Activated T-cell treated with anti-CD3 and anti-CD28 coated beads for 48 hours (primary cell): ENCODE results near the gene ATE1.
"Not testable (repeated sequence)": the region's sequence is repeated elsewhere in the genome, so short reads cannot be mapped to it uniquely, and the experiment has no call there.

Experiments used
- DNase-seq: peaks from one replicate; pipeline ENCODE4 v3.0.0-alpha.2; 2020; ENCODE audit warnings: low read depth

The ATE1 gene

GRCh38 chr10:121930268-121931085 is 2.6 kb upstream of the ATE1 start:
- DNase-seq: not testable (repeated sequence)

GRCh38 chr10:121929585-121930267 is 1.9 kb upstream of the ATE1 start:
- DNase-seq: not testable (repeated sequence)

GRCh38 chr10:121928528-121928884 is 675 bp upstream of the ATE1 start:
- no peak for DNase-seq

- peak; percentile 29 for DNase-seq
Measured at GRCh38 chr10:121927318-121927840, 452 bp downstream of the ATE1 start.

- no peak for DNase-seq
Measured at GRCh38 chr10:121926671-121927317, 1.0 kb downstream of the ATE1 start.

- no peak for DNase-seq
Measured at GRCh38 chr10:121926157-121926556, 1.7 kb downstream of the ATE1 start.

- DNase-seq: no peak
Measured at GRCh38 chr10:121921238-121921931, 6.4 kb downstream of the ATE1 start.

GRCh38 chr10:121919666-121920065 is 8.2 kb downstream of the ATE1 start:
- no peak for DNase-seq

GRCh38 chr10:121918800-121919199 is 9.0 kb downstream of the ATE1 start:
- DNase-seq: not testable (repeated sequence)

GRCh38 chr10:121914661-121915060 is 13.2 kb downstream of the ATE1 start:
- no peak for DNase-seq

GRCh38 chr10:121911421-121911697 is 16.5 kb downstream of the ATE1 start:
- DNase-seq: no peak

- DNase-seq: no peak
Measured at GRCh38 chr10:121910673-121911420, 17.0 kb downstream of the ATE1 start.

- no peak for DNase-seq
Measured at GRCh38 chr10:121904888-121905287, 22.9 kb downstream of the ATE1 start.

- no peak for DNase-seq
Measured at GRCh38 chr10:121900443-121901174, 27.2 kb downstream of the ATE1 start.

GRCh38 chr10:121899727-121900126 is 28.1 kb downstream of the ATE1 start:
- DNase-seq: no peak

GRCh38 chr10:121891103-121891502 is 36.7 kb downstream of the ATE1 start:
- DNase-seq: no peak

- DNase-seq: no peak
Measured at GRCh38 chr10:121889212-121889611, 38.6 kb downstream of the ATE1 start.

GRCh38 chr10:121886997-121887622 is 40.7 kb downstream of the ATE1 start:
- DNase-seq: peak; percentile 38

- DNase-seq: no peak
Measured at GRCh38 chr10:121886181-121886580, 41.6 kb downstream of the ATE1 start.

GRCh38 chr10:121880895-121881294 is 46.9 kb downstream of the ATE1 start:
- DNase-seq: no peak

GRCh38 chr10:121879476-121879875 is 48.4 kb downstream of the ATE1 start:
- no peak for DNase-seq
